Hepatocyte (in vitro differentiated cells): ENCODE data around the gene BEST2. TPM values are rescaled to one million over a fixed set of nuclear protein-coding genes. Genes with fewer than 3 reads are reported as not detected.
A peak's percentile ranks its signal among the peaks of the same experiment; 100 is the strongest.

Experiments used
- DNase-seq: peaks from one replicate; pipeline ENCODE4 v3.0.0-alpha.2; 2016; ENCODE audit warnings: low spot score
- H2AFZ ChIP-seq: fragments of 200-600 bp; sonication (generic); 2 replicates; pipeline ENCODE4 v1.6.0; 2016; ENCODE audit warnings: antibody characterized with exemption, mild to moderate bottlenecking
- H3K27ac ChIP-seq: fragments of 200-600 bp; sonication (generic); 2 replicates; pipeline ENCODE4 v1.5.1; 2016; ENCODE audit warnings: mild to moderate bottlenecking
- H3K27me3 ChIP-seq: fragments of 200-600 bp; sonication (generic); 2 replicates; pipeline ENCODE4 v1.6.1; 2016
- H3K36me3 ChIP-seq: fragments of 200-600 bp; sonication (generic); replicated peaks from 2 replicates; pipeline ENCODE4 v1.5.1; 2016; ENCODE audit warnings: low read depth; ENCODE audit not compliant: insufficient read depth
- H3K4me1 ChIP-seq: fragments of 200-600 bp; sonication (generic); 2 replicates; pipeline ENCODE4 v1.5.1; 2016; ENCODE audit warnings: mild to moderate bottlenecking, moderate library complexity; ENCODE audit not compliant: insufficient read depth
- H3K4me2 ChIP-seq: fragments of 200-600 bp; sonication (generic); 2 replicates; pipeline ENCODE4 v1.6.0; 2016
- H3K4me3 ChIP-seq: fragments of 200-600 bp; sonication (generic); 2 replicates; pipeline ENCODE4 v1.5.1; 2016; ENCODE audit warnings: mild to moderate bottlenecking
- H3K79me2 ChIP-seq: fragments of 200-600 bp; sonication (generic); 2 replicates; pipeline ENCODE4 v1.6.0; 2017; ENCODE audit warnings: mild to moderate bottlenecking
- H3K9me2 ChIP-seq: fragments of 200-600 bp; sonication (generic); replicated peaks from 2 replicates; pipeline ENCODE4 v1.6.0; 2017; ENCODE audit warnings: mild to moderate bottlenecking; ENCODE audit not compliant: insufficient read depth
- H3K9me3 ChIP-seq: fragments of 200-600 bp; sonication (generic); 2 replicates; pipeline ENCODE4 v1.5.1; 2016; ENCODE audit warnings: low read depth, mild to moderate bottlenecking
- H4K20me1 ChIP-seq: fragments of 200-600 bp; sonication (generic); 2 replicates; pipeline ENCODE4 v1.6.0; 2016; ENCODE audit warnings: mild to moderate bottlenecking; ENCODE audit not compliant: insufficient read depth, poor library complexity, severe bottlenecking
- EZH2 ChIP-seq: fragments of 200-600 bp; sonication (generic); IDR thresholded peaks from 2 replicates; pipeline ENCODE4 v1.6.1; 2016; ENCODE audit warnings: antibody characterized with exemption, mild to moderate bottlenecking, borderline replicate concordance
- EZH2phosphoT487 ChIP-seq: fragments of 200-600 bp; sonication (generic); IDR thresholded peaks from one replicate; pipeline ENCODE4 v1.6.1; 2018; ENCODE audit warnings: antibody characterized with exemption, mild to moderate bottlenecking, low read depth, moderate library complexity; ENCODE audit not compliant: unreplicated experiment, severe bottlenecking
- WGBS: methylation state at CpG from one replicate; pipeline ENCODE4 v1.1.6; 2016; ENCODE audit warnings: low lambda C conversion rate; ENCODE audit errors: missing lambda C conversion rate; 5-methylcytosine and 5-hydroxymethylcytosine counted together
- polyA plus RNA-seq: library from polyadenylated mRNA; unstranded; fragments of >200 nt; fragmentation: Nextera tagmentation; extraction: Ambion mirVana; gene quantifications from 2 replicates; pipeline ENCODE4 v1.2.1, GENCODE V29; 2016
- total RNA-seq: library from RNA; depleted of rRNA; stranded (reverse); fragments of >200 nt; gene quantifications from 2 replicates; pipeline ENCODE4 v1.2.3, GENCODE V29; 2014
- TF ChIP-seq, protein P1 (sequence below): fragments of 200-600 bp; sonication (generic); IDR thresholded peaks from 2 replicates; pipeline ENCODE4 v1.5.1; 2016; ENCODE audit warnings: antibody characterized with exemption, mild to moderate bottlenecking; ENCODE audit not compliant: poor library complexity

Gene BEST2
- total and polyA plus RNA-seq, 2 experiments from 2014 or later = not detected

DNA sequence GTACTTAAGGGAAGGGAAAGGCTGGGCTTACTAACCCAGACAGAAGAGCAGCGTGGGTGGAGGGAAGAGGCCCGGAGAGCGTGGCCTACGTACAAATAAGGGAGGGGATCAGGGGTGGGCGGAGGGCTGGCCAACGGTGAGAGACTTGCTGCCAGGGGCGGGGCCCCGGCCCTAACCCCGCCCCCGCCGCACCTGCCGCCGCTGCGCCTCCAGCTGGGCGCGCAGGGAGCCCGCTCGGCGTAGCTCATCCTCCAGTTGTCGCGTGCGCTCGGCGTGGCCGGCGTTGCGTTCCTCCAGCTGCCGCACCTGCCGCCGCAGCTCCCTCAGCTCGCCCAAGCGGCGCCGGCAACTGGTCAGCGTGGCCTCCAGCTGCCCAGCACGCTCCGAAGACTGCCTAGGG lies 18.1 kb downstream of the BEST2 start:
- no peaks in the 10 kb centered on the region for H3K27me3 ChIP-seq
- H3K4me1 ChIP-seq = no peaks in the 10 kb centered on the region
- TF ChIP-seq EZH2 (no peak), EZH2phosphoT487 (no peak)
- TF ChIP-seq, protein P1, sequence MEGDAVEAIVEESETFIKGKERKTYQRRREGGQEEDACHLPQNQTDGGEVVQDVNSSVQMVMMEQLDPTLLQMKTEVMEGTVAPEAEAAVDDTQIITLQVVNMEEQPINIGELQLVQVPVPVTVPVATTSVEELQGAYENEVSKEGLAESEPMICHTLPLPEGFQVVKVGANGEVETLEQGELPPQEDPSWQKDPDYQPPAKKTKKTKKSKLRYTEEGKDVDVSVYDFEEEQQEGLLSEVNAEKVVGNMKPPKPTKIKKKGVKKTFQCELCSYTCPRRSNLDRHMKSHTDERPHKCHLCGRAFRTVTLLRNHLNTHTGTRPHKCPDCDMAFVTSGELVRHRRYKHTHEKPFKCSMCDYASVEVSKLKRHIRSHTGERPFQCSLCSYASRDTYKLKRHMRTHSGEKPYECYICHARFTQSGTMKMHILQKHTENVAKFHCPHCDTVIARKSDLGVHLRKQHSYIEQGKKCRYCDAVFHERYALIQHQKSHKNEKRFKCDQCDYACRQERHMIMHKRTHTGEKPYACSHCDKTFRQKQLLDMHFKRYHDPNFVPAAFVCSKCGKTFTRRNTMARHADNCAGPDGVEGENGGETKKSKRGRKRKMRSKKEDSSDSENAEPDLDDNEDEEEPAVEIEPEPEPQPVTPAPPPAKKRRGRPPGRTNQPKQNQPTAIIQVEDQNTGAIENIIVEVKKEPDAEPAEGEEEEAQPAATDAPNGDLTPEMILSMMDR = no peak
- DNase-seq = peak; percentile 50
- peaks cover 7% of the 10 kb centered on the region for H3K79me2 ChIP-seq
- no peak overlapping the region for H3K4me3 ChIP-seq
- no peak overlapping the region for H3K27ac ChIP-seq
- H3K4me2 ChIP-seq = no peak overlapping the region
- 59% methylated on average over 12 of the region's 37 CpGs for WGBS
- H3K36me3 ChIP-seq = no peaks in the 10 kb centered on the region
- H3K9me2 ChIP-seq = no peaks in the 10 kb centered on the region
- no peaks in the 10 kb centered on the region for H4K20me1 ChIP-seq
- no peak overlapping the region for H2AFZ ChIP-seq
- no peaks in the 10 kb centered on the region for H3K9me3 ChIP-seq

DNA sequence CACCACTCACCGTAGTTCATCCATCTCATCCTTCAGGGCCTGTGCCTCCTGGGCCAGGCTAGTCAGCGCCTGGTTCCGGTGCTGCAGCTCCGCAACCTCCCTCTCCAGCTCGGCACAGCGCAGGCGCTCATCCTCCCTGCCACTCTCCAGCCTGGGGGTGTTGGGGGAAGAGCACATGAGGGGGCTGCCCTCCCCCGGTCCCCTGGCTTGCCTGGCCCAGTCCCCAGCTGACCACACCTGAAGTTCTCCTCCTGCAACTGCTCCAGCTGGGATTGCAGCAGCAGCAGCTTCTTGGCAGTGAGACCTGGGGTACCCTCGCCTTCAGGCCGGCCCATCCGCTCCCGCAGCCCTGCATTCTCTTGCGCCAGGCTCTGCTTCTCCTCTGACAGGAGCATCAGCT lies 19.3 kb downstream of the BEST2 start:
- Histone ChIP-seq H3K4me3 (no peak overlapping the region), H2AFZ (no peak overlapping the region), H3K79me2 (peaks cover 7% of the 10 kb centered on the region), H3K9me2 (no peaks in the 10 kb centered on the region), H3K27ac (no peak overlapping the region), H3K9me3 (no peaks in the 10 kb centered on the region), H3K36me3 (no peaks in the 10 kb centered on the region), H4K20me1 (no peaks in the 10 kb centered on the region), H3K4me1 (no peaks in the 10 kb centered on the region), H3K27me3 (no peaks in the 10 kb centered on the region), H3K4me2 (no peak overlapping the region)
- TF ChIP-seq, protein P1 = no peak
- no peak for TF ChIP-seq EZH2
- WGBS = over 99% methylated on average over 13 of the region's 13 CpGs
- no peak for DNase-seq

DNA sequence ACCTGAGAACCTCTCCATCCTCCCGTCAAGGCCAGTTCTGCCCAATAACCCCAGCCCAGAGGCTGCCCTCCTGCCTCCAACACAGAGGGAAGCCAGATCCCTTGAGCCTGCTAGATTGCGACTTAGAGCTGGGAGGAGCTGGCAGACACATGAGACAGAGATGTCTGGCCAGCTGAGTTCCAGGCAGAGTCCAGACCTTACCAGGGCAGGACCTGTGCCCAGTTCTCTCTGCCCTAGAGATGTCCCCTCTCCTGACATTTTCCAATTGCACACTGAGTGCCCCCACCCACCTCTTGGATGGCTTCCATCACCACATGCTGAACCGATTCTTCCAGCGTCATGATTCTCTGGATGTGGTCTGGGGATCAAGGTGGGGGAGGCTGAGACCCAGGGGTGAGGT lies 20.7 kb downstream of the BEST2 start:
- Histone ChIP-seq H3K79me2 (peaks cover 17% of the 10 kb centered on the region), H3K27ac (no peak overlapping the region), H3K36me3 (no peaks in the 10 kb centered on the region), H3K9me2 (no peaks in the 10 kb centered on the region), H4K20me1 (no peaks in the 10 kb centered on the region), H3K27me3 (no peaks in the 10 kb centered on the region), H3K4me1 (peaks cover 2% of the 10 kb centered on the region), H3K4me3 (no peak overlapping the region), H3K9me3 (no peaks in the 10 kb centered on the region), H2AFZ (no peak overlapping the region), H3K4me2 (no peak overlapping the region)
- no peak for DNase-seq
- 81% methylated on average over 4 of the region's 4 CpGs for WGBS
- TF ChIP-seq, protein P1 = no peak
- TF ChIP-seq EZH2phosphoT487 (no peak), EZH2 (no peak)

DNA sequence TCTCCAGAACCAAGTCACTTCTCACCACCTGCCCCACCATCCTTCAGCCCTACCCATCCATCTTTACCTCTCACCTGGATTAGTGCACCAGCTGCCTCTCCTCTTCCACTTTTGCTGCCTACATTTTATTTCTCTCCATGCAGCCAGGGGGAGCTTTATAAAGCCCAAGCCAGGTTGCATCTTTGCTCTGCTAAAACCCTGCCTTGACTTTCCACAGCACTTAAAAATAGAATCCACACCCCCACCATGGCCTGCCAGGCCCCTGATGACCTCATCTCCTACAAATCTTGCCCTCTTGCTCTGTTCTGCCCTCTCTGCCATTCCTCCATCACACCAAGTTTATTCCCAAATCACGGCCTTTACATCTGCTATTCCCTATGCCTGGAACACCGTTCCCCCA lies 22.0 kb downstream of the BEST2 start:
- no peaks in the 10 kb centered on the region for H3K27me3 ChIP-seq
- no peak overlapping the region for H3K4me3 ChIP-seq
- H3K9me2 ChIP-seq = no peaks in the 10 kb centered on the region
- no peak for DNase-seq
- H3K4me1 ChIP-seq = peaks cover 5% of the 10 kb centered on the region
- H4K20me1 ChIP-seq = no peaks in the 10 kb centered on the region
- 85% methylated on average over 2 of the region's 2 CpGs for WGBS
- TF ChIP-seq EZH2phosphoT487 = no peak
- TF ChIP-seq, protein P1 = peak; percentile 25
- H3K4me2 ChIP-seq = no peak overlapping the region
- no peaks in the 10 kb centered on the region for H3K36me3 ChIP-seq
- H3K9me3 ChIP-seq = no peaks in the 10 kb centered on the region
- H3K27ac ChIP-seq = no peak overlapping the region
- no peak overlapping the region for H2AFZ ChIP-seq
- H3K79me2 ChIP-seq = peaks cover 17% of the 10 kb centered on the region
